Activated CD4-positive, alpha-beta T cell treated with anti-CD3 and anti-CD28 coated beads for 4 hours (primary cell): ENCODE measurements around the gene CASP9.

Experiments
- DNase-seq, 2 donors: peaks; one replicate each; pipeline ENCODE4 v3.0.0-alpha.2; 2020

CASP9 gene

GRCh38 chr1:15444468-15445389 is 79.3 kb downstream of the CASP9 start:
- no peak for DNase-seq

- DNase-seq, result no peak
These were observed 80.7 kb downstream of the CASP9 start for GRCh38 chr1:15443281-15443680.

DNA sequence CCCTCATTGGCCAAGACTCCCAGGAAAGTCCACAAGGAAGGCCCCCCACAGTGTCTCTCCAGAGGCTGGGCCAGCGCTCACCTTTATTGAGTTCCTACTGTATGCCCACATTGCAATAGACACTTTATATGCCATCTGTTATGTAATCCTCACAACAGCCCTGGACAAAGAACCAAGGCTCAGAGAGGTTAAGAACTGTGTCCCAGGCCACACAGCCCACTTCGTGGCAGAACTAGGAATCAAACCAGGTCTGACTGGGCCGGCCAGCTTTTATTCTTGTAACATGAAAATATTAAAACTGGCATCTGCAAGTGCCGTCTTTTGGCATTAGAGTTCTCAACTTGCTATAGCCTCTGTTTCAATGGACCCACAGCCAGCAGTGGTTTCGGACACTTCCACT is 81.3 kb downstream of the CASP9 start:
- no peak for DNase-seq

GRCh38 chr1:15442119-15442518 is 81.9 kb downstream of the CASP9 start:
- DNase-seq, result no peak
